Heart left ventricle (tissue), 13 donors: ENCODE results near the gene NELFB.

Experiments used
- POLR2A ChIP-seq, 2 donors: fragments of 450-650 bp; IDR thresholded peaks; one replicate each; pipeline ENCODE4 v1.6.1; 2017; ENCODE audit warnings: antibody characterized with exemption in 2 of 2, mild to moderate bottlenecking in 2 of 2, moderate library complexity in 2 of 2
- TF ChIP-seq, protein P1 (sequence below), 12 donors: fragments of 200-600 bp; sonication (generic) in 4 of 12; IDR thresholded peaks; one replicate each; pipeline versions ENCODE4 v1.5.0 to v1.8.0; 2018 to 2022; ENCODE audit warnings: antibody characterized with exemption in 12 of 12, mild to moderate bottlenecking in 5 of 12
- donor health status: ischemic (EF 13 %, LVEDD 7.1; RV severe dilation, severe dysfunction).
- donor health status: DM: no; HTN: yes; CAD: no.
- donor health status: DM: no; HTN: no; CAD: no.
- donor health status: ischemic (EF 25% LVEDD 6.9; RV normal size, moderate dysfunction).
- donor health status: ischemic (EF 25% LVEDD 5.7; RV mildly dilated, moderate dysfunction).
- donor health status: ischemic (EF 35%, LVEDD 5.7; RV mildly dilated, moderate dysfunction).
- donor health status: nonischemic (EF 11% LVEDD 7.7; RV severe dilation, severe dysfunction).
- donor health status: DM: yes; HTN: yes; CAD: no.
- donor health status: PGD.
- donor health status: ischemic (EF 29% LVEDD 5.4; RV normal size, mild dysfunction).
- donor health status: nonischemic (EF 23%, LVEDD 6.1; RV moderate dilation, normal function).

DNA sequence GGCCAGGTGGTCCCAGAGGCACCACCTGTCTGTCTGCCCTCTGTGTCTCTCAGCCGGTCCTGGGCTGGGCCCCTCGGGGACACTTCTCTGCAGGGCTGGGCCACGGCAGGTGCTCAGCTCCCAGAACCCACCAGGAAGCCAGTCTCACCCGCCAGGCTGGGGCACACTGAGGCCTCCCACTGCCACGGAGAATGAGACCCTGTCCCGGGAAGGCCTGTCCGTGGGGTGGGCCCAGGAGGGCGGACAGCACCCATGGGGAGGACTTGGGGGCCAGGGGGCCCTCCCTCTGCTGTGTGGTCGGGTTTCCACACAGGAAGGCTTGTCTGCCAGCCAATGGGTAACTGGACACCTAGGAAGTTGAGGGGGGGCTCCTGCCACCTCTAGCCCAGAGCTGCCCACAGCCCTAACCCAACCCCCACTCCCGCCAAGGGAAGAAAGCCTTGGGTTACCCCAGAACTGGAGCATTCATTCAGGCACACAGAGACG lies 18.1 kb upstream of the NELFB start:
- TF ChIP-seq, protein P1, sequence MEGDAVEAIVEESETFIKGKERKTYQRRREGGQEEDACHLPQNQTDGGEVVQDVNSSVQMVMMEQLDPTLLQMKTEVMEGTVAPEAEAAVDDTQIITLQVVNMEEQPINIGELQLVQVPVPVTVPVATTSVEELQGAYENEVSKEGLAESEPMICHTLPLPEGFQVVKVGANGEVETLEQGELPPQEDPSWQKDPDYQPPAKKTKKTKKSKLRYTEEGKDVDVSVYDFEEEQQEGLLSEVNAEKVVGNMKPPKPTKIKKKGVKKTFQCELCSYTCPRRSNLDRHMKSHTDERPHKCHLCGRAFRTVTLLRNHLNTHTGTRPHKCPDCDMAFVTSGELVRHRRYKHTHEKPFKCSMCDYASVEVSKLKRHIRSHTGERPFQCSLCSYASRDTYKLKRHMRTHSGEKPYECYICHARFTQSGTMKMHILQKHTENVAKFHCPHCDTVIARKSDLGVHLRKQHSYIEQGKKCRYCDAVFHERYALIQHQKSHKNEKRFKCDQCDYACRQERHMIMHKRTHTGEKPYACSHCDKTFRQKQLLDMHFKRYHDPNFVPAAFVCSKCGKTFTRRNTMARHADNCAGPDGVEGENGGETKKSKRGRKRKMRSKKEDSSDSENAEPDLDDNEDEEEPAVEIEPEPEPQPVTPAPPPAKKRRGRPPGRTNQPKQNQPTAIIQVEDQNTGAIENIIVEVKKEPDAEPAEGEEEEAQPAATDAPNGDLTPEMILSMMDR (IDR thresholded peaks at IDR 0.05) = no peak
- no peak for TF ChIP-seq POLR2A (IDR thresholded peaks at IDR 0.05)
